ENCODE data around the gene FEN1.

DNA sequence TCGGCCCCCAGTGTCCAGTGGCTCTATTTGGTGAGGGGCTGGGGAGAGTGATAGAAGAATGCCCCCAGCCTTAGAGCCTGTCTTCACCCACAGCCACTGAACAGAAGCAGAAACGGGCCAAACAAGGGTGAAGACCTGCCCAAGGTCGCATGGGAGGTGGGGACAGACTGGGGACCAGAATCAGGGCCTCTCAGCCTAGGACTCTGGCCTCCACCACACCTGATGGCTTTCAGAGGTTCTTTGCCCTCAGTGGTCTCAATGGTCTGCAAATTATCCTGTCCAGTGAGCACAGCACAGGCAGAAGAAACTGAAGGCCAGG, 44.8 kb upstream of the FEN1 start:
- no peak for TF ChIP-seq POLR2AphosphoS5 (IDR thresholded peaks at IDR 0.05)
- TF ChIP-seq, protein P1, sequence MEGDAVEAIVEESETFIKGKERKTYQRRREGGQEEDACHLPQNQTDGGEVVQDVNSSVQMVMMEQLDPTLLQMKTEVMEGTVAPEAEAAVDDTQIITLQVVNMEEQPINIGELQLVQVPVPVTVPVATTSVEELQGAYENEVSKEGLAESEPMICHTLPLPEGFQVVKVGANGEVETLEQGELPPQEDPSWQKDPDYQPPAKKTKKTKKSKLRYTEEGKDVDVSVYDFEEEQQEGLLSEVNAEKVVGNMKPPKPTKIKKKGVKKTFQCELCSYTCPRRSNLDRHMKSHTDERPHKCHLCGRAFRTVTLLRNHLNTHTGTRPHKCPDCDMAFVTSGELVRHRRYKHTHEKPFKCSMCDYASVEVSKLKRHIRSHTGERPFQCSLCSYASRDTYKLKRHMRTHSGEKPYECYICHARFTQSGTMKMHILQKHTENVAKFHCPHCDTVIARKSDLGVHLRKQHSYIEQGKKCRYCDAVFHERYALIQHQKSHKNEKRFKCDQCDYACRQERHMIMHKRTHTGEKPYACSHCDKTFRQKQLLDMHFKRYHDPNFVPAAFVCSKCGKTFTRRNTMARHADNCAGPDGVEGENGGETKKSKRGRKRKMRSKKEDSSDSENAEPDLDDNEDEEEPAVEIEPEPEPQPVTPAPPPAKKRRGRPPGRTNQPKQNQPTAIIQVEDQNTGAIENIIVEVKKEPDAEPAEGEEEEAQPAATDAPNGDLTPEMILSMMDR (IDR thresholded peaks at IDR 0.05) = no peak
- TF ChIP-seq POLR2A (IDR thresholded peaks at IDR 0.05) = no peak

All from stomach (tissue), 4 donors.